ENCODE results near the gene RNH1.

The RNH1 gene

GRCh38 chr11:551596-551995 lies 44.6 kb upstream of the RNH1 start:
- no peak for DNase-seq (ENCODE audit: low read depth)
- H3K4me3 ChIP-seq (ENCODE audit: low read length), result no peak overlapping the region
- TF ChIP-seq CTCF (conservative IDR thresholded peaks at IDR 0.05; ENCODE audit: low read depth, low read length), result no peak

GRCh38 chr11:551131-551530 lies 44.1 kb upstream of the RNH1 start:
- DNase-seq (ENCODE audit: low read depth), result no peak
- no peak for TF ChIP-seq CTCF (conservative IDR thresholded peaks at IDR 0.05; ENCODE audit: low read depth, low read length)
- H3K4me3 ChIP-seq (ENCODE audit: low read length), result no peak overlapping the region

- no peak overlapping the region for H3K4me3 ChIP-seq (ENCODE audit: low read length)
- no peak for DNase-seq (ENCODE audit: low read depth)
- TF ChIP-seq CTCF (conservative IDR thresholded peaks at IDR 0.05; ENCODE audit: low read depth, low read length), result no peak
Measured at GRCh38 chr11:550746-551085, 43.7 kb upstream of the RNH1 start.

GRCh38 chr11:550021-550745 lies 43.1 kb upstream of the RNH1 start:
- TF ChIP-seq CTCF (conservative IDR thresholded peaks at IDR 0.05; ENCODE audit: low read depth, low read length), result no peak
- no peak overlapping the region for H3K4me3 ChIP-seq (ENCODE audit: low read length)
- no peak for DNase-seq (ENCODE audit: low read depth)

GRCh38 chr11:548700-549603 lies 41.9 kb upstream of the RNH1 start:
- H3K4me3 ChIP-seq (ENCODE audit: low read length), result no peak overlapping the region
- no peak for TF ChIP-seq CTCF (conservative IDR thresholded peaks at IDR 0.05; ENCODE audit: low read depth, low read length)
- no peak for DNase-seq (ENCODE audit: low read depth)

- no peak for DNase-seq (ENCODE audit: low read depth)
- no peak for TF ChIP-seq CTCF (conservative IDR thresholded peaks at IDR 0.05; ENCODE audit: low read depth, low read length)
Measured at GRCh38 chr11:545171-545570, 38.1 kb upstream of the RNH1 start.

GRCh38 chr11:544817-545166 lies 37.8 kb upstream of the RNH1 start:
- TF ChIP-seq CTCF (conservative IDR thresholded peaks at IDR 0.05; ENCODE audit: low read depth, low read length), result no peak
- no peak overlapping the region for H3K4me3 ChIP-seq (ENCODE audit: low read length)
- no peak for DNase-seq (ENCODE audit: low read depth)

More at GRCh38 chr11:545171-545570, 38.1 kb upstream of the RNH1 start:
- H3K4me3 ChIP-seq (ENCODE audit: low read length), result no peak overlapping the region

All from retinal pigment epithelial cell (primary cell).